Left lung (tissue), 10 donors: ENCODE measurements around the gene MACROD2. TPM values are rescaled to one million over a fixed set of nuclear protein-coding genes. Genes with fewer than 3 reads are reported as not detected.
A peak's percentile ranks its signal among the peaks of the same experiment; 100 is the strongest.

Experiments
- ATAC-seq: fragments of 200-7000 bp; cut with Tn5 transposase; one replicate; pipeline ENCODE4 v1.9.1; 2020; ENCODE audit warnings: moderate library complexity
- DNase-seq, 4 donors: peaks; one replicate each; pipeline ENCODE4 v3.0.0-alpha.2; 2013 to 2020
- H3K27ac ChIP-seq, 2 donors: fragments of 200-600 bp; sonication (generic) in 1 of 2; one replicate each; pipeline versions ENCODE4 v1.5.0 to v1.8.0; 2020 to 2021
- H3K27me3 ChIP-seq, 2 donors: fragments of 200-600 bp; sonication (generic) in 1 of 2; one replicate each; pipeline versions ENCODE4 v1.5.0 to v1.8.0; 2020 to 2021
- H3K36me3 ChIP-seq, 2 donors: fragments of 200-600 bp; sonication (generic) in 1 of 2; one replicate each; pipeline versions ENCODE4 v1.5.0 to v1.8.0; 2020 to 2021
- H3K4me1 ChIP-seq, 2 donors: fragments of 200-600 bp; one replicate each; pipeline ENCODE4 v1.8.0; 2021
- H3K4me3 ChIP-seq, 2 donors: fragments of 200-600 bp; sonication (generic) in 1 of 2; one replicate each; pipeline versions ENCODE4 v1.5.0 to v1.8.0; 2020 to 2021; ENCODE audit warnings: mild to moderate bottlenecking in 1 of 2
- H3K9me3 ChIP-seq, 2 donors: fragments of 200-600 bp; sonication (generic) in 1 of 2; one replicate each; pipeline versions ENCODE4 v1.5.0 to v1.8.0; 2020 to 2021
- intact Hi-C, 2 donors: fragments of 100-400 bp; cut with DNase I; formaldehyde crosslinking; loops; one replicate each; pipeline versions ENCODE4 v1.11.2 to v1.14.2; 2022
- polyA plus RNA-seq, 6 donors: library from polyadenylated mRNA; unstranded; fragments of 120-200 nt; gene quantifications; one replicate each; pipeline ENCODE4 v1.2.1, GENCODE V29; 2013; ENCODE audit not compliant: insufficient read length in 6 of 6
- total RNA-seq, 2 donors: library from RNA; stranded (reverse); fragmentation: NEBNext Ultra II Directional; extraction: Animal tissue kit (Norgen Biotek cat#: 25700); gene quantifications; one replicate each; pipeline ENCODE4 v1.2.1, GENCODE V29; 2021
- TF ChIP-seq, protein P1 (sequence below), 2 donors: fragments of 200-600 bp; sonication (generic) in 1 of 2; IDR thresholded peaks; one replicate each; pipeline versions ENCODE4 v1.5.0 to v1.8.0; 2021; ENCODE audit warnings: antibody characterized with exemption in 2 of 2
- donor health status: DM: no; HTN: yes; CAD: no.
- donor health status: DM: no; HTN: no; CAD: no.

The MACROD2 gene
- total and polyA plus RNA-seq, 8 donors, result 6.1 to 23.6 (median 8.9) TPM

DNA sequence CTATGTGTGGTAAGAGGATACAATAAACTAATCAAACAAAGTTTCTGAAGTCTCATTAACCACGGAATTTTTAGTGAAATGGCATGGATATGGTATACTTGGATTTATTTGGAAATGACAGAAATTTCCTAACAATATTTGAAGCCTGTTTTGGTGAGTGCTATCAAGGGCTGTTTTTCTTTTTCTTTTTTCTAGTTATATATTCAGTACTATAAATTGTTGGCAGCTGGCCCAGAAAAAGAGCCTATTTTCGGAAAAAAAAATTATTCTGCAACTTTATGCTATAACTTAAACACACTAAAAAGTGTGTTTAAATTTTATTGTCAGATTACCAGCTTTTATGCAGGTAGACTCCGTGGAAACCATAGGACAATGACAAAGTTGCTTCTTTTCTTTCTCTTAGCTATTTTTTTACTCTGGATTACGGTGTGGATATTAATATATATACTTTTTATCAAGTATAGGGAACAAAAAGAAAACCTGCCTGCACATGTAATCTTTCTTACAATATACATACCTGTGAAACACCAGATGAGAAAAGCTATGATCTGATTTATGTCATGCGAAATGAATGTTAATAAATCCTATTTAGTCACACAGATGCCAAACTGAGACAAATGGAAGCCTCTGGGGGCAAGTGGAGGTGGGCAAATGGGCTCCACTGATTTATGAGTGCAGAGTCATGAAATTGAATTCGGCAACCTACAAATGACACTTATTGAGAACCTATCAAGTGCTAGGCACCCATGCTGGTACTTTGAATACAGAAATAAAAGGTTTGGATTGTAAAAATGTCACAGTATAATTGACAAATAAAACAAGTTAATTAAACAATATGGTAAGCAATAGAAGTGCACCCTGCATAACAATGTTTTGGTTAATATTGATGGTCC lies 1261.6 kb downstream of the MACROD2 start:
- H3K4me1 ChIP-seq, result no peaks in the 10 kb centered on the region
- TF ChIP-seq, protein P1, sequence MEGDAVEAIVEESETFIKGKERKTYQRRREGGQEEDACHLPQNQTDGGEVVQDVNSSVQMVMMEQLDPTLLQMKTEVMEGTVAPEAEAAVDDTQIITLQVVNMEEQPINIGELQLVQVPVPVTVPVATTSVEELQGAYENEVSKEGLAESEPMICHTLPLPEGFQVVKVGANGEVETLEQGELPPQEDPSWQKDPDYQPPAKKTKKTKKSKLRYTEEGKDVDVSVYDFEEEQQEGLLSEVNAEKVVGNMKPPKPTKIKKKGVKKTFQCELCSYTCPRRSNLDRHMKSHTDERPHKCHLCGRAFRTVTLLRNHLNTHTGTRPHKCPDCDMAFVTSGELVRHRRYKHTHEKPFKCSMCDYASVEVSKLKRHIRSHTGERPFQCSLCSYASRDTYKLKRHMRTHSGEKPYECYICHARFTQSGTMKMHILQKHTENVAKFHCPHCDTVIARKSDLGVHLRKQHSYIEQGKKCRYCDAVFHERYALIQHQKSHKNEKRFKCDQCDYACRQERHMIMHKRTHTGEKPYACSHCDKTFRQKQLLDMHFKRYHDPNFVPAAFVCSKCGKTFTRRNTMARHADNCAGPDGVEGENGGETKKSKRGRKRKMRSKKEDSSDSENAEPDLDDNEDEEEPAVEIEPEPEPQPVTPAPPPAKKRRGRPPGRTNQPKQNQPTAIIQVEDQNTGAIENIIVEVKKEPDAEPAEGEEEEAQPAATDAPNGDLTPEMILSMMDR (IDR thresholded peaks at IDR 0.05), result no peak
- no peak for ATAC-seq
- no peak overlapping the region for H3K4me3 ChIP-seq
- intact Hi-C loops, result no loop called here
- no peaks in the 10 kb centered on the region for H3K36me3 ChIP-seq
- H3K9me3 ChIP-seq, result no peaks in the 10 kb centered on the region
- H3K27ac ChIP-seq, result no peak overlapping the region
- peak in 2 of 4 donors; percentile 3 to 18 for DNase-seq
- no peaks in the 10 kb centered on the region for H3K27me3 ChIP-seq

DNA sequence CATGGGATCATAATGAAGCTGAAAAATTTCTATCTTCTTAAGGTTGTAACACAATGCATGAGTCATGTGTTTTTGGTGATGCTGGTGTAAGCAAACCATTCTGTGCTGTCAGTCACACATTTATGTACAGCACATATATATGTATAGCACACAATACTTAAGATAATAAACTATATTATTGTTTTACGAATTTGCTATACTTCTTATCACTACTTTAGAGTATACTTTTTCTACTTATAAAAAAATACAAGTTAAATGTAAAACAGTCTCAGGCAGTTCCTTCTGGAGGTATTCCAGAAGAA lies 1262.2 kb downstream of the MACROD2 start:
- H3K4me1 ChIP-seq, result no peaks in the 10 kb centered on the region
- no peak overlapping the region for H3K4me3 ChIP-seq
- DNase-seq, result no peak
- intact Hi-C loops, result no loop called here
- TF ChIP-seq, protein P1 (IDR thresholded peaks at IDR 0.05), result no peak
- H3K9me3 ChIP-seq, result no peaks in the 10 kb centered on the region
- no peaks in the 10 kb centered on the region for H3K27me3 ChIP-seq
- no peak overlapping the region for H3K27ac ChIP-seq
- no peaks in the 10 kb centered on the region for H3K36me3 ChIP-seq
- ATAC-seq, result no peak

DNA sequence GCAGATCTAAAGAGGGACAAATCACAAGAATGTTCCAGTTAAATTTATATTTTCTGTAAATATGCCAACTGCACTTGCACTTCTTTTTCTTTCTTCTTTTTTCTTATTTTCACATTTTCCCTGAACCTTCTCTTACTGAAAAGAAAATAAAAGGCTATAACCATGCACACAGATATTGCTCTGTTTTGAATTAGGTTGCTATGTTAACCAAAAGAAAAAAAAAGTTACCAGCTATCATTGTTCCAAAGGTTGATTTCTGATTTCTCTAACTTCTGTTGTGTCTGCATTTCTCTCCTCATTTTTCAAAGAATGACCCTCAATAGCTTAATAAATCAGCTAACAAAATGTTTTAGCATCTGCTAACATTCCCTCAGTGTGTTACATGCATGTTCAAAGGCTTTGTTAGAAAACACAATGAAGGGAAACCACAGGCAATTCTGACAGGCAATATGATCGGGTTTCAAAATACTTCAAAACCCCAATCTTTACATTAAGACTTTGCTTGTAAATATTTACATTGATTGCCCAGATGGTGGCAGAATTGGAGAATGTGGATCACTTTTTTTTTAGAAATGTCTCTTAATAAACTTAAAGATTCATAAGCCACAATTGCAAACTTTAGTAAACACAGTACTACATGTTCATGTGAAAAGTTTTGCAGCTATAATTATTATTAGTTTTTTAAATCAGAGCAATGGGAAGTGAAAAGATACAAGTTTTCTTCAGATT lies 1270.4 kb downstream of the MACROD2 start:
- DNase-seq, result no peak
- Histone ChIP-seq H3K27ac (no peak overlapping the region), H3K4me3 (no peak overlapping the region), H3K36me3 (no peaks in the 10 kb centered on the region), H3K27me3 (no peaks in the 10 kb centered on the region), H3K4me1 (no peaks in the 10 kb centered on the region), H3K9me3 (no peaks in the 10 kb centered on the region)
- intact Hi-C loops, result no loop called here
- no peak for ATAC-seq
- TF ChIP-seq, protein P1 (IDR thresholded peaks at IDR 0.05), result no peak

DNA sequence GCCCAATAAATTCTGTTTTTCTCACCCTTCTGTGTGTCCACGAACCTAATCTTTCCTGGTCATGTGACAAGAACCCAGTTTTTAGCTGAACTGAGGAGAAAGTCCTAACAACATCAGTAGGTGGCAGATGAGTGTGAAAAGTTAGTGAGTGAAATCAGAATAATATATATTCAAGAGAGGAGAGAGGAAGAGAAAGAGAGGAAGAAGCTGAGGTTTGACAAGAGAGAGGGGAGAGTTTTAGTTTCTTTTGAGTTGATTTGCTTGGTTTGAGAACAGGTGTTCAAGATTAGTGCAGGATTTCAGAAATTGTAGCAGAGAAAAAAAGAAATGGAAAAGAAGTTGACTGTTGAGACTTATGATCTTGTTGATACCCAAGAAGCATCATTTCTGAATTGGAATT lies 1272.6 kb downstream of the MACROD2 start:
- no peaks in the 10 kb centered on the region for H3K27me3 ChIP-seq
- intact Hi-C loops, result no loop called here
- TF ChIP-seq, protein P1 (IDR thresholded peaks at IDR 0.05), result no peak
- peaks cover 0 to 2% of the 10 kb centered on the region in 2 donors for H3K9me3 ChIP-seq
- H3K4me3 ChIP-seq, result no peak overlapping the region
- ATAC-seq, result no peak
- H3K4me1 ChIP-seq, result no peaks in the 10 kb centered on the region
- no peak overlapping the region for H3K27ac ChIP-seq
- DNase-seq, result no peak
- H3K36me3 ChIP-seq, result no peaks in the 10 kb centered on the region

DNA sequence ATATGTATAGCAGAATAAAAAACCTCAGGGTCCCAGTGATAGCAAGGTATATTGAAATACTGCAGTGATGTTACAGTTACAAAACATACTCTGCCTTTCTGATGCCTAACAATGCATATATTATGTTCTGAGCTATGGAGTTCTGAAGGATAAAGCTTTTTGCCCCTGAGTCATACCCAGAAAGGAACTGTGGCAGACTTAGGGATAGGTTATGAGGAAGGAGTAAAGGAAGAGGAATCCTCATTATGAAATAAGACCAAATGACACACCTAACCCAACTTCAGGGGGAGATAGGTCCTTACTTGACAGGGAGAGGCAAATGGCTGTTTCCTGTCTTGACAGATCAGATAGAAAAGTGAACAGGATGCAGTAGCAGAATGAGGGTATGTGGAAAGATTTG lies 1282.7 kb downstream of the MACROD2 start:
- TF ChIP-seq, protein P1 (IDR thresholded peaks at IDR 0.05), result no peak

More for the DNA sequence above, 1282.7 kb downstream of the MACROD2 start:
- peaks cover 0 to 19% of the 10 kb centered on the region in 2 donors for H3K9me3 ChIP-seq
- DNase-seq (no peak), ATAC-seq (no peak)
- intact Hi-C loops, result no loop called here
- H3K4me3 ChIP-seq, result no peak overlapping the region
- H3K4me1 ChIP-seq, result no peaks in the 10 kb centered on the region
- H3K27me3 ChIP-seq, result no peaks in the 10 kb centered on the region
- no peak overlapping the region for H3K27ac ChIP-seq
- no peaks in the 10 kb centered on the region for H3K36me3 ChIP-seq
